Hypothalamus (tissue), 51 donors: ENCODE data around the gene EAF2.
"Not testable (repeated sequence)": the region's sequence is repeated elsewhere in the genome, so short reads cannot be mapped to it uniquely, and the experiment has no call there.

Experiments used
- DNase-seq, 51 donors: peaks; one replicate each; lab custom pipeline; 2025; lab: John Stamatoyannopoulos, UW

Gene EAF2

GRCh38 chr3:121857778-121858177, 22.8 kb downstream of the EAF2 start:
- DNase-seq = not testable (repeated sequence)

GRCh38 chr3:121863247-121863646, 28.2 kb downstream of the EAF2 start:
- not testable (repeated sequence) for DNase-seq

DNA sequence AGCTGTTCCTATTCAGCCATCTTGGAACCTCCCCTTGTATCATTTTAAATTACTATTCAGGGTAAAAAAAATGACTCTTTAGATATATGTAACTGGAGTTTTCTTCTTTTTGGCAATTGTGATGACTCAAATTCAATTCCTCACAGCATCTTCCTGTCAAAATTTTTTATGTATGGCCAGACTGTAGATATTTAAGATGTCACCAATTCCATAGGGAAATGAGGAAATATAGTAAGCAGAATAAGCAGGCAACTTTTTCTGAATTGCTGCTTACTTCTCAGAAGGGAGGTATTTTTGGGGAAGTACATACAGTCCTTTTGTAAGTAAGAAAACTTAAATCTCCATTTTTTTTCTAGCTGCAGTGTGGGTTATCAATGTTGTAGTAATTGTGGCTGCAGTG, 28.8 kb downstream of the EAF2 start:
- no peak for DNase-seq

DNA sequence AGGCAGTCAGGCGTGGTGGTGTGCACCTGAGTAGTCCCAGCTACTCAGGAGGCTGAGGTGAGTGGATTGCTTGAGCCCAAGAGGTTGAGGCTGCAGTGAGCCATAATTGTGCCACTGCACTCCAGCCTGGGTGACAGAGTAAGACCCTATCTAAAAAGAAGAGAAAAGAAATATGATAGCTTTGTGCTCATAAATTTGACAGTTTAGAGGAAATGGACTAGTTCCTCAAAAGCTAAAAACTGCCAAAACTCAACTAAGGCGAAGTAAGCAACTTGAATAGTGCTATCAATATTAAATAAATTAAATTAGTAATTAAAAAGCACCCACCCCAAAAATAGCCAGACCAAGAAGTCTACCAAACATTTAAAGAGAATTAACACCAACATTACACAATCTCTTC, 34.7 kb downstream of the EAF2 start:
- DNase-seq = no peak

- DNase-seq = no peak
Measured at GRCh38 chr3:121870717-121871116, 35.7 kb downstream of the EAF2 start.

DNA sequence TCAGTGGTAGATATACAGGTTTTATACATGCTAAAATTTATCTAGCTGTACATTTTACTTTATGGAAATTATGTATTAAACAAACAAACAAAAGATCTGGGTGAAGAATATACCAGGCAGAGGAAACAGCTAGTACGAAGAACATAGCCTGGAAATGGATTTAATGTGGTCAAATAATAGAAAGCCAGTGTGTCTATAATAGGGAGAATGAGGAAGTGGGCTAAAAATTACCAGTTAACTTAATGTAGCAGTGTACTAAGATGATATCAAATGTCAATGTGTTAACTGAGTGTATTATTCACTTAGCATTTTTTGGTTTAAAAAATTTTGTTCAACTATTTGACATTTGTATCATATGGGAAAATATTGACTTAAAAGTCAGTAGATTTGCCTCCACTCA, 36.4 kb downstream of the EAF2 start:
- no peak for DNase-seq

DNA sequence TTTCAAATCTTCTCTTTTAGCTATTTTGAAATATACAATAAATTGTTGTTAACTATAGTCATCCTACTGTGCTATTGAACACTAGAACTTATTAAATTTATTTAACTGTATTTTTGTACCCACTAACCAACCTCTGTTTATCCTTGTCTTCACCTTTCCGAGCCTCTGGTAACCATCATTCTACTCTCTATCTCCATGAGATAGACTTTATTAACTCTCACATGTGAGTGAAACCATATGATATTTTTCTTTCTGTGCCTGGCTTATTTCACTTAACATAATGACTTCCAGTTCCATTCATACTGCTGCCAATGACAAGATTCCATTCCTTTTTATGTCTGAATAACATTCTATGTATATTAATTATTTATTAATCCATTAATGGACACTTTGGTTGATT, 43.4 kb downstream of the EAF2 start:
- DNase-seq = no peak

- DNase-seq = no peak
Measured at GRCh38 chr3:121883507-121883906, 48.5 kb downstream of the EAF2 start.

DNA sequence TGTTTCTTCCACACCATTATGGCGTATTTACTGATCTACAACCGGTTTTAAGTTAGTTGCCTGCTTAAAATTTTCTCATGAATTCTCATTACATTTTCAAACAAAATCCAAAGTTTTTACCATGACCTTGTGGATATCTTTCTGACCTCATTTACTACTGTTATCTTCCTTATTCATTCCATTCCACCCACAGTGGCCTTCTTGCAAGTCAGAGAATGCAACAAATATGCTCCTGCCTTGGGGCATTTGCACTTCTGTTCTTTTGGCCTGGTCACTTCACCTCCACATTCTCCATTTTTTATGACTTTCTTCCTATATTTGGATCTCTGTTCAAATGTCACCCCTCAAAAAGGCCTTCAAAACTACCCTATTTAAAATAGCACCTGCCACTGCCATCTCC, 50.4 kb downstream of the EAF2 start:
- DNase-seq = no peak

GRCh38 chr3:121894301-121894990, 59.4 kb downstream of the EAF2 start, which contains the start of gene SLC15A2:
Gene SLC15A2 (plus strand): TSS chr3:121894401. CDS start chr3:121894477, 76 bp downstream.
- DNase-seq = peak in 28 of 51 donors; percentile 4 to 50 (median 20)

DNA sequence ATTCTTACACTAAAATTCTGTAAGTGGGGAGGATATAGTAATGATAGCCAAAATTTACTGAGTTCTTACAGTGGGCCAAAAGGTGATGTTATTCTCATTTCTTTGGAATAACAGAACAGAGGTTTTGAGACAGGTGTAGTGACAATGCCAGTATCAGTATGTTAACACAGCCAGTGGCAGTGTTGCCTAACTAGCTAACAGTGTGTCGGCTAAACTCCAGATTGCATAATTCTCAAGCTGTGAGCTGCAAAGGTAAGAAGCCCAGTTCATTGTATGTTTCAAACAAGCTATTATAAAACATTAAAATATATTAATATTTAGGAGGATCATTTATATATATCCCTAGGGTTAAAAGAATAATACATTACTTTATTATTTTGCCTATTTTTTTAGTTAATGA, 60.1 kb downstream of the EAF2 start:
- DNase-seq = no peak

DNA sequence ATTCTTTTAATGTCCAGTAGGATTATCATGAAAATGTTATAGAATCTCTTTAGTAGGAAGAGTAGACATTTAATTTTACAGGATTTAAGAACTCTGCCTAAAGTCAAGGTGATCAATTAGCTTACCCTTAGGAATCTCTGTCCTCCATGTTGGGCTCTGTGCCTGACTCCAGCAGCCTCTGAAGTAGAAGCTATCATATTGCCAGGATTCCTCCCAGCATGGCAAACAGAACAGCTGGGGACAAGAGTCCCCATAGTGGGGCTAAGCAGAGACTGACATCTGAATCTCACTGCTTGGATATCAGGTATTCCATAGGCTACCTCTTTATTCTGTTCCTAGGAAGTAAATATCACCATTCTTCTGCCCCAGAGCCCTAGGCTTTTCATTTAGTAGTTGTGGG, 60.7 kb downstream of the EAF2 start:
- no peak for DNase-seq

DNA sequence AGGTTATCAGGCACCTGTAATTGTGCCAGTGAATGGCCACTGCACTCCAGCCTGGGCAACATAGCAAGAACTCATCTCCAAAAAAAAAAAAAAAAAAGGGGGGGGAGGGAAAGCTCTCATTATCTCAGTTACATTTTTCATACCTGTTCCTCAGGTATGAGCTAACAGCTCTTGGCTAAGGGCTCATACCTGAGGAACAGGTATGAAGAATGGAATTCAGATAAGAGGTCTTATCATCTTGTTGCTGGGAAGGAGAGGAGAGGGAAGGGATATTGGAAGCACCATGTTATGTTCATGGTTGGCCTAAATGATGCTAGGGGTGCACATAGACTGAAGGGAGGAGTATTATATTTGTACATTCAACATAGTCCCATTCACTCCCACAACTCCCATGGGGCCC, 61.8 kb downstream of the EAF2 start:
- DNase-seq = no peak

GRCh38 chr3:121897296-121897695, 62.3 kb downstream of the EAF2 start:
- no peak for DNase-seq

GRCh38 chr3:121913305-121913990, 78.4 kb downstream of the EAF2 start:
- no peak for DNase-seq

DNA sequence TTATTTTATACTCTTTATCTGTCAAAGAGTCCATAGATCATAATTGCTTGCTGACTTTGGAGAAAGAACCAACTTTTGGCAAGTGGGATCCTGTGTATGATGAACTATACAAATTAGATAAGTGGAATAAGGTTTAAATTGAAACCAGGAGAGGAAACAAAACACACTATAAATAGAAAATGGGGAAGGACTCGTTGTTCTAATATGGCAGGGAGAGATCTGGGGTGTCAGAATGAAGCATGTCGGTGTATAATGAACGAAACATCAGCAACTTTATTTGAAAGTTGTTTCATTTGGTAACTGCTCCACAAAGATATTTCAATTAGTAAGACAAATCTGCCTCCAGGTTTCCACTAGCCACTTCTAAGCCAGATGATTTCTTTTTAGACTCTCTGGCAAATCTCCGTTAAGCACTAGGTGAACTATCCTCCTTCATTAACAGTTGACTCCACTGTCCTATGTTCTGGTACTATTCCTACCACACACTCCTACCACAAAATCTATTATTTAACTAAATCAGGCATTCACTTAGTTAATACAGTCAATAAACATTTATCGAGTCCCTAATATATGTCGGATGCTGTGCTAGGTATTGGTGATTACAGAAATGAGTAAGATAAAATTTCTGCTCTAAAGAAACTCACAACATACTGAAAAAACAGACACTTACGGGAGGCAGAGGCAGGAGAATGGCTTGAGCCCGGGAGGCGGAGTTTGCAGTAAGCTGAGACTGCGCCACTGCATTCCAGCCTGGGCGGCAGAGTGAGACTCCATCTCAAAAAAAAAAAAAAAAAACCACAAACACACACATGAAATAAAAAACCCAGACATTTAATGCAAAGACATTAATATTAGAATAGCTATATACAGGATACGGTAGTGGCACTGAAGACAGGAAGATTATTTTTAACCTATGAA, 79.3 kb downstream of the EAF2 start:
- peak in 1 of 51 donors; percentile 1 for DNase-seq

DNA sequence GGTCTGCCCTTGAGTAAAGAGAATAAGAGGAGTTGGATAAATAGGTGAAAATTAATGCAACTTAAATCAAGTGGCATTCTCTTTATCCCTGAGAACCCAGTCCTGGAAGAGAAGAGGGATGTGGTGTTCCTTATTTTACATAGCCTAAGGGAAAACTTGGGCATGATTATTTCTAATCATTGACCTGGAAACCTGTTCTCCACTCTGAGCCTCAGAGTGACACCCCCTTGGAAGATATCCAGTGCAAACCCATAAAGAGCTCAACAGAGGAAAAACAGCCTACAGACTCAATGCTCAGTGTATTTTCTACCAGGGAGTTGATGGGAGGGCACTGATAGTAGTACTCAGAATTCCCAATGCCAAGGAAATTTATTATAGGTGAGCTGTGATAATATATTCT, 81.2 kb downstream of the EAF2 start:
- peak in 4 of 51 donors; percentile 7 to 29 (median 12) for DNase-seq

DNA sequence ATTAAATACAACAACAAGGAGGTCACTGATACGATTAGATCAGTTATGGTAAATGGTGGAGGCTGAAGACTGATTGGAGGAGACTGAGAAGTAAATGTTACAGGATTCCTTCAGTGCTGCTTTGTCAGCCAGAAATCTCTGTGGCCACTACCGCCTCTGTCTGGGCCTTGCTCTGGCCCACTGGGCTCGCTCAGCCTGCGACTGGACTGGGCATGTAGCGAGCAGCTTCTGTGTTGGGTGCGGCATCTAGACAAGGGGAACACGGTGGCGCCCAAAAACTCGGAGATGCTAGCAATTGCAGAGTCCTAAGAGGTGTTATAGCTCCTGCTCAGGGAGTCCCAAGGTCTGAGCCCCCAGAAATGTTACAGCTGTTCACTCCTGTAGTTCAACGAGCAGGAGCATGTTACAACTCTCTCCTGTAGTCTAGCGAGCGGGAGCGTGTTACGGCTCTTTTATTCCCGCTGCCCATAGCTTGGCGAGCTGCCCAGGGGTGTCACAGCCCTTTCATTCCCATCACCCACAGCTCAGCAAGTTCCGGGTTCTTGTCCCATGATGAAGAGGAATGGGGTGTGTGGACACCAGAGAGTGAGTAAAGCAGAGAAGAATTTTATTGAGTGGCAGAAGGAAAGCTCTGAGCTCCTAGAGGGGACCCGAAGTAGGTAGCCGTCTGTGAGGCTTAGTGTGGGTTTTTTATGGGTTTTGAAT, 83.9 kb downstream of the EAF2 start:
- no peak for DNase-seq

- DNase-seq = no peak
Measured at GRCh38 chr3:121924734-121925133, 89.7 kb downstream of the EAF2 start.

DNA sequence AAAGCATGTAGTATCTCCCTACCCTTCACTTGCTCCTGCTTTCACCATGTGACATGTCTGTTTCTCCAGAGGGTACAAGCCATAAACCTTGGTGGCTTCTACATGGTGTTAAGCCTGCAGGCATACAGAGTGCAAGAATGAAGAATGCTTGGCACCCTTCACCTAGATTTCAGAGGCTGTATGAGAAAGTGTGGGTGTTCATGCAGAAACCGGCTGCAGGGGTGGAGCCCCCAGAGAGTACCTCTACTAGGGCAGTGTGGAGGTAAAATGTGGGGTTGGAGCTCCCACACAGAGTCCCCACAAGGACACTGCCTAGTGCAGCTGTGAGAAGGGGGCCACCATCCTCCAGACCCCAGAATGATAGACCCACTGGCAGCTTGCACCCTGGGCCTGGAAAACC, 91.4 kb downstream of the EAF2 start:
- DNase-seq = no peak
